HEK293 (cell line): ENCODE data around the gene SRSF2.

Experiments used
- CTCF ChIA-PET: fragments of 350-600 bp; formaldehyde crosslinking; extraction: SDS; loops from one replicate; lab custom pipeline; 2021; ENCODE audit warnings: antibody characterized with exemption; lab: Yijun Ruan, JAX
- POLR2A ChIA-PET: fragments of 300-600 bp; formaldehyde crosslinking; extraction: SDS; loops from one replicate; lab custom pipeline; 2020; ENCODE audit warnings: antibody characterized with exemption, inconsistent platforms; lab: Yijun Ruan, JAX
- H3K27ac ChIP-seq: fragments of 200-500 bp; sonication (Bioruptor generic); 2 replicates; pipeline ENCODE4 v1.5.1; 2014; ENCODE audit warnings: low read depth, low read length, control low read depth, inconsistent platforms; ENCODE audit errors: extremely low read depth
- H3K36me3 ChIP-seq, 2 experiments: fragments of 200-500 bp in 1 of 2; sonication (Bioruptor generic) in 1 of 2; 1 replicate in 1 of 2; 2 replicates in 1 of 2; pipeline ENCODE4 v1.5.1; 2014 to 2017; ENCODE audit warnings: inconsistent platforms in 2 of 2, low read length in 2 of 2; ENCODE audit not compliant: control insufficient read depth in 2 of 2, insufficient read depth in 1 of 2
- H3K4me1 ChIP-seq: fragments of 200-500 bp; sonication (Bioruptor generic); 2 replicates; pipeline ENCODE4 v1.5.1; 2014; ENCODE audit warnings: mild to moderate bottlenecking, low read length, inconsistent platforms; ENCODE audit not compliant: control insufficient read depth, insufficient read depth
- H3K4me3 ChIP-seq: 2 replicates; pipeline ENCODE4 v1.5.1; 2011; ENCODE audit warnings: low read depth, mild to moderate bottlenecking, control low read depth, low read length, moderate library complexity
- H3K9me3 ChIP-seq: fragments of 200-500 bp; sonication (Bioruptor generic); 2 replicates; pipeline ENCODE4 v1.5.1; 2014; ENCODE audit warnings: low read depth, low read length, inconsistent platforms; ENCODE audit not compliant: control insufficient read depth, insufficient read depth
- PBX3 ChIP-seq: sonication (generic); formaldehyde crosslinking; IDR thresholded peaks from 2 replicates; pipeline ENCODE4 v1.8.1; 2022; ENCODE audit warnings: mild to moderate bottlenecking, moderate library complexity, missing genetic modification reagents
- PRDM4 ChIP-seq: fragments of 450-650 bp; formaldehyde crosslinking; IDR thresholded peaks from 2 replicates; pipeline ENCODE4 v1.5.1; 2017; ENCODE audit warnings: missing biosample characterization, missing genetic modification characterization
- WT1 ChIP-seq: fragments of 450-650 bp; formaldehyde crosslinking; IDR thresholded peaks from 2 replicates; pipeline ENCODE4 v1.5.1; 2016; ENCODE audit warnings: missing biosample characterization, missing genetic modification characterization
- ZFHX2 ChIP-seq: fragments of 450-650 bp; formaldehyde crosslinking; conservative IDR thresholded peaks from 2 replicates; pipeline ENCODE4 v1.5.1; 2016; ENCODE audit warnings: missing biosample characterization, missing genetic modification characterization
- ZNF202 ChIP-seq: fragments of 450-650 bp; formaldehyde crosslinking; IDR thresholded peaks from 2 replicates; pipeline ENCODE4 v1.5.1; 2016; ENCODE audit warnings: missing biosample characterization, missing genetic modification characterization, borderline replicate concordance
- ZNF239 ChIP-seq: fragments of 450-650 bp; formaldehyde crosslinking; IDR thresholded peaks from 2 replicates; pipeline ENCODE4 v1.5.1; 2016; ENCODE audit warnings: missing biosample characterization, missing genetic modification characterization
- ZNF280C ChIP-seq: fragments of 450-650 bp; formaldehyde crosslinking; IDR thresholded peaks from 2 replicates; pipeline ENCODE4 v1.5.1; 2016; ENCODE audit warnings: missing biosample characterization, missing genetic modification characterization
- ZNF449 ChIP-seq: fragments of 450-650 bp; formaldehyde crosslinking; IDR thresholded peaks from 2 replicates; pipeline ENCODE4 v1.5.1; 2017; ENCODE audit warnings: missing biosample characterization, mild to moderate bottlenecking, missing genetic modification characterization, moderate library complexity
- ZNF518A ChIP-seq: fragments of 450-650 bp; formaldehyde crosslinking; conservative IDR thresholded peaks from 2 replicates; pipeline ENCODE4 v1.5.1; 2016; ENCODE audit warnings: low read depth, missing biosample characterization, missing genetic modification characterization
- ZNF529 ChIP-seq: fragments of 450-650 bp; formaldehyde crosslinking; IDR thresholded peaks from 2 replicates; pipeline ENCODE4 v1.5.1; 2017; ENCODE audit warnings: missing genetic modification characterization, missing biosample characterization; ENCODE audit not compliant: insufficient replicate concordance
- ZNF768 ChIP-seq: fragments of 450-650 bp; formaldehyde crosslinking; IDR thresholded peaks from 2 replicates; pipeline ENCODE4 v1.5.1; 2018; ENCODE audit warnings: missing biosample characterization, mild to moderate bottlenecking, missing genetic modification characterization
- ZSCAN16 ChIP-seq: fragments of 450-650 bp; formaldehyde crosslinking; IDR thresholded peaks from 2 replicates; pipeline ENCODE4 v1.5.1; 2016; ENCODE audit warnings: missing biosample characterization, missing genetic modification characterization
- ZSCAN5A ChIP-seq: fragments of 450-650 bp; formaldehyde crosslinking; IDR thresholded peaks from 2 replicates; pipeline ENCODE4 v1.5.1; 2016; ENCODE audit warnings: missing biosample characterization, missing genetic modification characterization

The SRSF2 gene

GRCh38 chr17:76755285-76755684, 18.2 kb upstream of the SRSF2 start:
- POLR2A ChIA-PET: interaction anchor here (0.7 to 1.0 kb wide), 2 partner anchors 12 to 18 kb away, joined by 3 to 5 read pairs; no protein-coding TSS in a partner anchor
- no peak overlapping the region for H3K4me3 ChIP-seq
- H3K27ac ChIP-seq: no peak overlapping the region
- H3K4me1 ChIP-seq: no peaks in the 10 kb centered on the region
- TF ChIP-seq ZNF518A (tag by site-specific recombination) (no peak), PRDM4 (tag by site-specific recombination) (peak; percentile 50; the same call in 1 of the 2 replicates), ZNF768 (no peak)
- H3K9me3 ChIP-seq: no peaks in the 10 kb centered on the region
- CTCF ChIA-PET: interaction anchor here (0.6 to 0.7 kb wide), 6 partner anchors 33 to 350 kb away, joined by 3 to 5 read pairs (median 4); no protein-coding TSS in a partner anchor
- H3K36me3 ChIP-seq: peaks cover 54 to 61% of the 10 kb centered on the region in 2 experiments

GRCh38 chr17:76753061-76753961, 16.2 kb upstream of the SRSF2 start:
- no peaks in the 10 kb centered on the region for H3K4me1 ChIP-seq
- H3K36me3 ChIP-seq: peaks cover 52 to 65% of the 10 kb centered on the region in 2 experiments
- no peak overlapping the region for H3K27ac ChIP-seq
- H3K9me3 ChIP-seq: no peaks in the 10 kb centered on the region
- ChIA-PET CTCF (interaction anchor here (0.6 kb wide), 1 partner anchor 39 kb away, joined by 5 read pairs; no protein-coding TSS in a partner anchor), POLR2A (interaction anchor here (0.7 kb wide), 1 partner anchor 222 kb away, joined by 4 read pairs; no protein-coding TSS in a partner anchor)
- H3K4me3 ChIP-seq: no peak overlapping the region
- TF ChIP-seq ZSCAN16 (tag by site-specific recombination) (no peak), ZFHX2 (tag by site-specific recombination) (0 out of 2 replicates have a peak, but pooled peaks have one; percentile 27), PBX3 (CRISPR knock-in tag) (no peak)

GRCh38 chr17:76752006-76752405, 14.9 kb upstream of the SRSF2 start:
- CTCF ChIA-PET: interaction anchor here (1.3 kb wide), 1 partner anchor 12 kb away, joined by 4 read pairs; no protein-coding TSS in a partner anchor
- Histone ChIP-seq H3K4me3 (no peak overlapping the region), H3K4me1 (no peaks in the 10 kb centered on the region), H3K27ac (no peak overlapping the region), H3K36me3 (peaks cover 47 to 60% of the 10 kb centered on the region in 2 experiments), H3K9me3 (no peaks in the 10 kb centered on the region)
- POLR2A ChIA-PET: interaction anchor here (0.6 to 0.7 kb wide), 2 partner anchors 13 to 39 kb away, joined by 3 to 5 read pairs; no protein-coding TSS in a partner anchor
- TF ChIP-seq ZNF529 (no peak), ZNF202 (no peak), ZSCAN5A (tag by site-specific recombination) (no peak), WT1 (tag by site-specific recombination) (no peak), ZNF239 (tag by site-specific recombination) (no peak), ZNF280C (tag by site-specific recombination) (no peak), ZNF449 (tag by site-specific recombination) (no peak)
